PFSK-1 (cell line): ENCODE measurements around the gene LZTR1.

Source experiments
- POLR2AphosphoS5 ChIP-seq: IDR thresholded peaks from 2 replicates; pipeline ENCODE4 v1.6.1; 2012; ENCODE audit warnings: low read depth, mild to moderate bottlenecking, control low read depth, low read length, moderate library complexity
- REST ChIP-seq, 2 experiments: IDR thresholded peaks; 2 replicates each; pipeline versions ENCODE4 v1.6.1 to v1.8.0; 2011 to 2012; ENCODE audit warnings: low read depth in 2 of 2, low read length in 2 of 2, control low read depth in 1 of 2, inconsistent platforms in 1 of 2, mild to moderate bottlenecking in 1 of 2, moderate library complexity in 1 of 2; ENCODE audit not compliant: insufficient read depth in 1 of 2

- TF ChIP-seq REST (IDR thresholded peaks at IDR 0.05; ENCODE audit: insufficient read depth in 1 of 2, low read depth in 2 of 2, low read length in 2 of 2) (no peak), POLR2AphosphoS5 (no peak)
Measured at GRCh38 chr22:20965888-20966855, 15.9 kb upstream of the LZTR1 start.
